Stimulated activated CD4-positive, alpha-beta T cell treated with anti-CD3 and anti-CD28 coated beads, Interleukin-1b, Interleukin-23, amount 100 ng/mL, for 48 hours (primary cell): ENCODE measurements around the gene CERS6.
"Not testable (repeated sequence)": the region's sequence is repeated elsewhere in the genome, so short reads cannot be mapped to it uniquely, and the experiment has no call there.

ENCODE experiments used
- DNase-seq: peaks from one replicate; pipeline ENCODE4 v3.0.0-alpha.2; 2020

CERS6 gene

GRCh38 chr2:168787782-168788376 lies 331.8 kb downstream of the CERS6 start:
- no peak for DNase-seq

- no peak for DNase-seq
Observed at GRCh38 chr2:168789776-168790175, 333.7 kb downstream of the CERS6 start.

- no peak for DNase-seq
Observed at GRCh38 chr2:168790226-168790902, 334.3 kb downstream of the CERS6 start.

- not testable (repeated sequence) for DNase-seq
Observed at GRCh38 chr2:168791140-168791539, 335.1 kb downstream of the CERS6 start.

- no peak for DNase-seq
Observed at GRCh38 chr2:168793596-168793995, 337.5 kb downstream of the CERS6 start.

GRCh38 chr2:168794968-168795367 lies 338.9 kb downstream of the CERS6 start:
- no peak for DNase-seq

- no peak for DNase-seq
Observed at GRCh38 chr2:168796090-168796577, 340.1 kb downstream of the CERS6 start.

- DNase-seq: no peak
Observed at GRCh38 chr2:168796583-168797285, 340.7 kb downstream of the CERS6 start.

- DNase-seq: no peak
Observed at GRCh38 chr2:168797286-168797655, 341.2 kb downstream of the CERS6 start.

GRCh38 chr2:168798076-168798887 lies 342.2 kb downstream of the CERS6 start:
- DNase-seq: no peak

- no peak for DNase-seq
Observed at GRCh38 chr2:168798888-168799410, 342.9 kb downstream of the CERS6 start.

- DNase-seq: no peak
Observed at GRCh38 chr2:168801471-168801870, 345.4 kb downstream of the CERS6 start.

GRCh38 chr2:168801961-168802858 lies 346.1 kb downstream of the CERS6 start, which contains the start of gene NOSTRIN:
TSS of gene NOSTRIN (plus strand) at chr2:168802637. CDS start at chr2:168802647, 10 bp downstream.
- no peak for DNase-seq

- DNase-seq: no peak
Observed at GRCh38 chr2:168802859-168803725, 347.0 kb downstream of the CERS6 start.

- no peak for DNase-seq
Observed at GRCh38 chr2:168804214-168804613, 348.1 kb downstream of the CERS6 start.

- DNase-seq: no peak
Observed at GRCh38 chr2:168805615-168806014, 349.5 kb downstream of the CERS6 start.

GRCh38 chr2:168809537-168809936 lies 353.5 kb downstream of the CERS6 start:
- no peak for DNase-seq

GRCh38 chr2:168810235-168810634 lies 354.2 kb downstream of the CERS6 start:
- DNase-seq: no peak

- no peak for DNase-seq
Observed at GRCh38 chr2:168811696-168812095, 355.6 kb downstream of the CERS6 start.

- no peak for DNase-seq
Observed at GRCh38 chr2:168814046-168814445, 358.0 kb downstream of the CERS6 start.
